HAP-1 (cell line): ENCODE measurements around the gene LMNA.
"Not testable (repeated sequence)": the region's sequence is repeated elsewhere in the genome, so short reads cannot be mapped to it uniquely, and the experiment has no call there.

Experiments used
- DNase-seq, 2 experiments: peaks; one replicate each; pipeline ENCODE4 v3.0.0-alpha.2; 2016 to 2020; ENCODE audit warnings: low spot score in 2 of 2
- H3K27me3 ChIP-seq: fragments of 250-450 bp; sonication (Bioruptor Pico); 2 replicates; pipeline ENCODE4 v1.5.1; 2020; ENCODE audit warnings: low read depth, mild to moderate bottlenecking, moderate library complexity
- H3K36me3 ChIP-seq: fragments of 250-450 bp; sonication (Bioruptor Pico); replicated peaks from 2 replicates; pipeline ENCODE4 v1.5.1; 2020; ENCODE audit warnings: mild to moderate bottlenecking
- H3K4me1 ChIP-seq: fragments of 250-450 bp; sonication (Bioruptor Pico); 2 replicates; pipeline ENCODE4 v1.5.1; 2020; ENCODE audit warnings: mild to moderate bottlenecking
- H3K4me3 ChIP-seq: fragments of 250-450 bp; sonication (Bioruptor Pico); 2 replicates; pipeline ENCODE4 v1.5.1; 2020; ENCODE audit warnings: mild to moderate bottlenecking, moderate library complexity
- H3K9me3 ChIP-seq: fragments of 250-450 bp; sonication (Bioruptor Pico); 2 replicates; pipeline ENCODE4 v1.5.1; 2020; ENCODE audit warnings: mild to moderate bottlenecking, moderate library complexity
- in situ Hi-C: fragments of 300-500 bp; cut with MboI; formaldehyde crosslinking; loops from 3 replicates; pipeline ENCODE4 v1.14.3; 2020; ENCODE audit warnings: low sequenced_read_pairs, inconsistent platforms, mixed read lengths

The LMNA gene

GRCh38 chr1:156114101-156114918, at the start of gene LMNA:
TSS of gene LMNA (plus strand) at chr1:156114711. CDS start at chr1:156114919, 208 bp downstream.
- in situ Hi-C loops: no loop called here
- H3K4me3 ChIP-seq: peak within 1 kb of the TSS; percentile 81
- H3K27me3 ChIP-seq: no peaks in the 10 kb centered on the region
- peaks cover 14% of the 10 kb centered on the region for H3K36me3 ChIP-seq
- H3K4me1 ChIP-seq: peaks cover 15% of the 10 kb centered on the region
- peak; percentile 76 to 85 for DNase-seq
- H3K9me3 ChIP-seq: no peaks in the 10 kb centered on the region

- H3K4me1 ChIP-seq: no peaks in the 10 kb centered on the region
- in situ Hi-C loops: no loop called here
- DNase-seq: no peak
Observed at GRCh38 chr1:156065212-156065611, 49.3 kb upstream of the LMNA start.

GRCh38 chr1:156065871-156066270, 48.6 kb upstream of the LMNA start:
- no peaks in the 10 kb centered on the region for H3K36me3 ChIP-seq
- in situ Hi-C loops: no loop called here

More at GRCh38 chr1:156065212-156065611, 49.3 kb upstream of the LMNA start:
- Histone ChIP-seq H3K4me3 (no peak overlapping the region), H3K9me3 (no peaks in the 10 kb centered on the region), H3K36me3 (no peaks in the 10 kb centered on the region), H3K27me3 (no peaks in the 10 kb centered on the region)

GRCh38 chr1:156067262-156067661, 47.2 kb upstream of the LMNA start:
- Histone ChIP-seq H3K36me3 (no peaks in the 10 kb centered on the region), H3K4me1 (no peaks in the 10 kb centered on the region), H3K9me3 (no peaks in the 10 kb centered on the region), H3K27me3 (no peaks in the 10 kb centered on the region), H3K4me3 (no peak overlapping the region)
- in situ Hi-C loops: no loop called here
- DNase-seq: no peak

More at GRCh38 chr1:156065871-156066270, 48.6 kb upstream of the LMNA start:
- Histone ChIP-seq H3K4me3 (no peak overlapping the region), H3K27me3 (no peaks in the 10 kb centered on the region), H3K4me1 (no peaks in the 10 kb centered on the region), H3K9me3 (no peaks in the 10 kb centered on the region)
- DNase-seq: no peak

- Histone ChIP-seq H3K4me3 (no peak overlapping the region), H3K36me3 (no peaks in the 10 kb centered on the region; the same call in 1 of the 2 replicates), H3K4me1 (peaks cover 9% of the 10 kb centered on the region), H3K27me3 (no peaks in the 10 kb centered on the region), H3K9me3 (no peaks in the 10 kb centered on the region)
- DNase-seq: no peak
- in situ Hi-C loops: no loop called here
Observed at GRCh38 chr1:156069490-156070455, 44.7 kb upstream of the LMNA start.

GRCh38 chr1:156070548-156070947, 44.0 kb upstream of the LMNA start:
- Histone ChIP-seq H3K9me3 (no peaks in the 10 kb centered on the region), H3K36me3 (peaks cover 5% of the 10 kb centered on the region), H3K4me3 (no peak overlapping the region), H3K4me1 (peaks cover 9% of the 10 kb centered on the region), H3K27me3 (no peaks in the 10 kb centered on the region)
- in situ Hi-C loops: no loop called here
- no peak for DNase-seq

- H3K9me3 ChIP-seq, in situ Hi-C loops, H3K27me3 ChIP-seq, DNase-seq, H3K4me3 ChIP-seq, H3K4me1 ChIP-seq: not testable (repeated sequence)
- H3K36me3 ChIP-seq: peaks cover 13% of the 10 kb centered on the region
Observed at GRCh38 chr1:156071332-156071816, 43.1 kb upstream of the LMNA start.

- Histone ChIP-seq H3K9me3 (no peaks in the 10 kb centered on the region), H3K36me3 (peaks cover 22% of the 10 kb centered on the region), H3K4me3 (no peak overlapping the region), H3K27me3 (no peaks in the 10 kb centered on the region), H3K4me1 (peaks cover 9% of the 10 kb centered on the region)
- no peak for DNase-seq
- in situ Hi-C loops: no loop called here
Observed at GRCh38 chr1:156072251-156072650, 42.3 kb upstream of the LMNA start.

GRCh38 chr1:156073110-156073687, 41.3 kb upstream of the LMNA start:
- in situ Hi-C loops: no loop called here
- no peak overlapping the region for H3K4me3 ChIP-seq
- DNase-seq: no peak
- peaks cover 28% of the 10 kb centered on the region for H3K36me3 ChIP-seq
- peaks cover 9% of the 10 kb centered on the region for H3K4me1 ChIP-seq
- H3K9me3 ChIP-seq: no peaks in the 10 kb centered on the region
- H3K27me3 ChIP-seq: no peaks in the 10 kb centered on the region

GRCh38 chr1:156073740-156074139, 40.8 kb upstream of the LMNA start:
- H3K4me1 ChIP-seq: peaks cover 9% of the 10 kb centered on the region
- H3K9me3 ChIP-seq: no peaks in the 10 kb centered on the region
- no peaks in the 10 kb centered on the region for H3K27me3 ChIP-seq
- H3K4me3 ChIP-seq: no peak overlapping the region
- H3K36me3 ChIP-seq: peaks cover 28% of the 10 kb centered on the region
- in situ Hi-C loops: no loop called here
- peak in 1 of 2 experiments; percentile 76 for DNase-seq

- Histone ChIP-seq H3K9me3 (no peaks in the 10 kb centered on the region), H3K27me3 (no peaks in the 10 kb centered on the region), H3K36me3 (peaks cover 31% of the 10 kb centered on the region), H3K4me1 (peaks cover 9% of the 10 kb centered on the region), H3K4me3 (no peak overlapping the region)
- DNase-seq: no peak
- in situ Hi-C loops: no loop called here
Observed at GRCh38 chr1:156074661-156075060, 39.9 kb upstream of the LMNA start.

GRCh38 chr1:156075162-156075561, 39.3 kb upstream of the LMNA start:
- Histone ChIP-seq H3K9me3 (no peaks in the 10 kb centered on the region), H3K4me3 (no peak overlapping the region), H3K27me3 (no peaks in the 10 kb centered on the region), H3K36me3 (peaks cover 34% of the 10 kb centered on the region), H3K4me1 (peaks cover 14% of the 10 kb centered on the region)
- no peak for DNase-seq
- in situ Hi-C loops: no loop called here

- in situ Hi-C loops: no loop called here
- H3K36me3 ChIP-seq: peaks cover 34% of the 10 kb centered on the region
- H3K4me3 ChIP-seq: no peak overlapping the region
- DNase-seq: no peak
- no peaks in the 10 kb centered on the region for H3K9me3 ChIP-seq
- H3K4me1 ChIP-seq: peaks cover 16% of the 10 kb centered on the region
- no peaks in the 10 kb centered on the region for H3K27me3 ChIP-seq
Observed at GRCh38 chr1:156075775-156076204, 38.7 kb upstream of the LMNA start.
